Measurements from ENCODE around the gene ASH1L.
"Not testable (repeated sequence)": the region's sequence is repeated elsewhere in the genome, so short reads cannot be mapped to it uniquely, and the experiment has no call there.

ASH1L gene

DNA sequence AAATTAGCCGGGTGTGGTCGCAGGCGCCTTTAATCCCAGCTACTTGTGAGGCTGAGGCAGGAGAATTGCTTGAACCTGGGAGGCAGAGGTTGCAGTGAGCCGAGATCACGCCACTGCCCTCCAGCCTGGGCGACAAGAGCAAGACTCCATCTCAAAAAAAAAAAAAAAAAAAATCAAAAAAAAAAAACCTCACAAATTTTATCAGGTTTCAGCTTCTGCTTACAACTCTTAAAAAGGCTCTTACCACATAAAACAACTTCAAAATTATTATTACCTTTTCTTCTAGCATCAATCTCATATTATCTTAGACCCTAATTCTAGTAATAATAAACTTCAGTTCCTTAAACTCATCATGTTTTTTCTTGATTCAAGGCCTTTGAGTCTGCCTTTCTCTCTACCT is 120.2 kb downstream of the ASH1L start:
- DNase-seq (ENCODE audit: low read depth), result not testable (repeated sequence)

DNA sequence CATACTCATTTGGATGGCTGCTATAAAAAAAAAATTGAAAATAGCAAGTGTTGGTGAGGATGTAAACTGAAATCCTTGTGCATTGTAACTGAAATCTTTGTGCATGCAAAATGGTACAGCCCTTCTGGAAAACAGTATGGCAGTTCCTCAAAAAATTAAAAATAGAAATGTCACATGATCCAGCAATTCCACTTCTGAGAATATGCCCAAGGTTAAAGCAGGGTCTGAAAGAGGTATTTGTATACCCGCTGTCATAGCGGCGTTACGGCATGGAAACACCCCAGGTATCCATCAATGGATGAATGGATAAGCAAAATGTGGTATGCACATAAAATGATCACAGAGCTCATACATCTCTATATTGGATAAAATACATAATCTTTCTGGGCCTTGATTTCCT is 125.2 kb downstream of the ASH1L start:
- no peak for DNase-seq (ENCODE audit: low read depth)

DNA sequence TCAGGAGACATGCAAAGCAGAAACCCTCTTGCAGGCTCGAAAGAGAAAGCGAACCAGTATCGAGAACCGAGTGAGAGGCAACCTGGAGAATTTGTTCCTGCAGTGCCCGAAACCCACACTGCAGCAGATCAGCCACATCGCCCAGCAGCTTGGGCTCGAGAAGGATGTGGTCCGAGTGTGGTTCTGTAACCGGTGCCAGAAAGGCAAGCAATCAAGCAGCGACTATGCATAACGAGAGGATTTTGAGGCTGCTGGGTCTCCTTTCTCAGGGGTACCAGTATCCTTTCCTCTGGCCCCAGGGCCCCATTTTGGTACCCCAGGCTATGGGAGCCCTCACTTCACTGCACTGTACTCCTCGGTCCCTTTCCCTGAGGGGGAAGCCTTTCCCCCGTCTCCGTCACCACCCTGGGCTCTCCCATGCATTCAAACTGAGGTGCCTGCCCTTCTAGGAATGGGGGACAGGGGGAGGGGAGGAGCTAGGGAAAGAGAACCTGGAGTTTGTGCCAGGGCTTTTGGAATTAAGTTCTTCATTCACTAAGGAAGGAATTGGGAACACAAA is 128.7 kb downstream of the ASH1L start:
- not testable (repeated sequence) for DNase-seq (ENCODE audit: low read depth)

DNA sequence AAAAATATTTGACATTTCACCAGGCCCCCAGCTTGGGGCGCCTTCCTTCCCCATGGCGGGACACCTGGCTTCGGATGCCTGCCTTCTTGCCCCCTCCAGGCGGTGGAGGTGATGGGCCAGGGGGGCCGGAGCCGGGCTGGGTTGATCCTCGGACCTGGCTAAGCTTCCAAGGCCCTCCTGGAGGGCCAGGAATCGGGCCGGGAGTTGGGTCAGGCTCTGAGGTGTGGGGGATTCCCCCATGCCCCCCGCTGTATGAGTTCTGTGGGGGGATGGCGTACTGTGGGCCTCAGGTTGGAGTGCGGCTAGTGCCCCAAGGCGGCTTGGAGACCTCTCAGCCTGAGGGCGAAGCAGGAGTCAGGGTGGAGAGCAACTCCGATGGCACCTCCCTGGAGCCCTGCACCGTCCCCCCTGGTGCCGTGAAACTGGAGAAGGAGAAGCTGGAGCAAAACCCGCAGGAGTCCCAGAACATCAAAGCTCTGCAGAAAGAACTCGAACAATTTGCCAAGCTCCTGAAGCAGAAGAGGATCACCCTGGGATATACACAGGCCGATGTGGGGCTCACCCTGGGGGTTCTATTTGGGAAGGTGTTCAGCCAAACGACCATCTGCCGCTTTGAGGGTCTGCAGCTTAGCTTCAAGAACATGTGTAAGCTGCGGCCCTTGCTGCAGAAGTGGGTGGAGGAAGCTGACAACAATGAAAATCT is 129.3 kb downstream of the ASH1L start:
- DNase-seq (ENCODE audit: low read depth), result not testable (repeated sequence)

DNA sequence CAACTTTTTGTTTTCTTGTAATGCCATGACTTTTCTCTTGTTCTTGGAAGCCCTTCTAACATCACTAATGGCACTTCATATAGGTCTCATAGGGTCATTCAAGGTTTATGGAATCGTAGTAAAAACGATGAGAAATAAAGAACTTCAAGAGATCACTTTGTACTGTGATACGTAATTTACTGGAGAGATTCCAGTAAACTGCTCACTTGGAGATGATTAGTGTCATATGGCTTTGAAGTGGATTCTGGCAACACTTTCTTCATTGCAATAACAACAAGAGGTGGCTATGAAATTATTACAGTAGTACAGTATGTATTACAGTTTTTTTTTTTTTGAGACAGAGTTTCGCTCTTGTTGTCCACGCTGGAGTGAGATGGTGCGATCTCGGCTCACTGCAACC is 138.5 kb downstream of the ASH1L start:
- no peak for DNase-seq (ENCODE audit: low read depth)

DNA sequence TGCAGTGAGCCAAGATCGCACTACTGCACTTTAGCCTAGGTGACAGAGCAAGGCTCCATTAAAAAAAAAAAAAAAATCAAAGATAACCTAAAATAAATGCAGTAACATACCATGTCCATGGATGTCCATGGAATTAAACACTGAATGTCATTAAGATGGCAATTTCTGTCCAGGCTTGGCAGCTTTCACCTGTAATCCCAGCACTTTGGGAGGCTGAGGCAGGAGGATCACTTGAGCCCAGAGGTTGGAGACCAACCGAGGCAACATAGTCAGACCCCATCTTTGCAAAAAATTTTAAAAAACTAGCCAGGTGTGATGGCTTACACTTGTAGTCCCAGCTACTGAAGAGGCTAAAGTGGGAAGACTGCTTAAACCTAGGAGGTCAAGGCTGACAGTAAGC is 141.8 kb downstream of the ASH1L start:
- DNase-seq (ENCODE audit: low read depth), result no peak

DNA sequence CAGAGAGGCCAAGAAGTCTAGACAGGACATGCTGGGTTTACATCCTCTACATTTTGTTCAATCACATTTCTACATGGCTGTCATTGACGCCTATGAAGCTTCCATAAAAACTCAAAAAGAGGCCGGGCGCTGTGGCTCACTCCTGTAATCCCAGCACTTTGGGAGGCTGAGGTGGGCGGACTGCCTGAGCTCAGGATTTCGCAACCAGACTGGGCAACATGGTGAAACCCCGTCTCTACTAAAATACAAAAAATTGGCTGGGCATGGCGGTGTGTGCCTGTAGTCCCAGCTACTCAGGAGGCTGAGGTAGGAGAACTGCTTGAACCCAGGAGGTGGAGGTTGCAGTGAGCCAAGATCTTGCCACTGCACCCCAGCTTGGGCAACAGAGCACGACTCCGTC is 150.8 kb downstream of the ASH1L start:
- DNase-seq (ENCODE audit: low read depth), result not testable (repeated sequence)

DNA sequence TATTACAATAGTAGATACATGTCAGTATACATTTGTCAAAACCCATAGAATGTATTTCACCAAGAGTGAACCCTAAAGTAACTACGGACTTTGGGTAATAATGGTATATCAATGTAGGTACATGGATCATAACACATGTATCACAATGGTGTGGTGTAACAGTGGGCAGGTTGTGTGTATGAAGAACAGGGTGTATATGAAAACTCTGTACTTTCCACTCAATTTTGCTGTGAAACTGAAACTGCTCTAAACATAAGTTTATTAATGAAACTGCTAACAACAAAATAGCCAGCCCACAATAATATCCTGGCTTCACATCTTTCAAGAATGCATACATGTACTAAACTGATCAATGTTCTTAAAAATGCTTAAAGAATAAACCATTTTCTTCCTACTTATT is 151.7 kb downstream of the ASH1L start:
- no peak for DNase-seq (ENCODE audit: low read depth)

DNA sequence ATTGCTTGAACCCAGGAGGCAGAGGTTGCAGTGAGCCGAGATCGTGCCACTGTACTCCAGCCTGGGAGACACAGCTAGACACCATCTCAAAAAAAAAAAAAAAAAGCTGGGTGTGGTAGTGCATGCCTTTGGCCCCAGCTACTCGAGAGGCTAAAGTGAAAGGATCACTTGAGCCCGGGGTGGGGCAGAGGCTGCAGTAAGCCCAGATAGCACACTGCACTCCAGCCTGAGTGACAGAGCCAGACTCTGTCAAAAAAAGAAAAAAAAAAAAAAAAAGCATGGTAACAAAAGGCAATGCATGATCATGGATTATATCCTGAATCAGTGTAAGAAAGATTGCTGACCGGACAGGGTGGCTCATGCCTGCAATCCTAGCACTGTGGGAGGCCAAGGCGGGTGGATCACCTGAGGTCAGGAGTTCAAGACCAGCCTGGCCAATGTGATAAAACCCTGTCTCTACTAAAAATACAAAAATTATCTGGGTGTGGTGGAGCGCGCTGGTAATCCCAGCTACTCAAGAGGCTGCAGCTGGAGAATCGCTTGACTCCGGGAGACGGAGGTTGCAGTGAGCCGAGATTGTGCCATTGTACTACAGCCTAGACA is 165.6 kb downstream of the ASH1L start:
- DNase-seq (ENCODE audit: low read depth), result no peak

DNA sequence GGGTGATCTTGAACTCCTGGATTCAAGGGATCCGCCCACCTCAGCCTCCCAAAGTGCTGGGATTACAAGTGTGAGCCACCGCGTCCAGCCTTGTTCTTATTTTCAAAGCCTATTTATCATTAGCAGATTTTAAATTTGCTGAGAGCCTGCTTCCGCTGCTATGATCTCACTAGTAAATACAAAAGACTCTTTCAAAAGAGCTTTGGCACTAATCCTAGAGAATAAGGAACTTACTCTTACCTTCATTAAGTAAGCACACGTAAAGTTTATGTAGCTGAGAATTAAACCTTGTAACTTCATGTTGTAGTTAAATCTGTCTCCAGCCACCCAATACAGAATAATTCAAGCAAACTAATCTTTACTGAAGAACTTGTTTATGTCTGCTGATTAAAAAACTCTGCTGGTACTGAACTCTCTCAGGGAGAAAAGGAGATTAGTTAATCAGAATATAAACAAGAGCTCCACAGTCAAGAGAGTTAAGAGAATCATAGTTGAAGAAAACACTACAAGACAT is 169.6 kb downstream of the ASH1L start:
- DNase-seq (ENCODE audit: low read depth), result no peak

DNA sequence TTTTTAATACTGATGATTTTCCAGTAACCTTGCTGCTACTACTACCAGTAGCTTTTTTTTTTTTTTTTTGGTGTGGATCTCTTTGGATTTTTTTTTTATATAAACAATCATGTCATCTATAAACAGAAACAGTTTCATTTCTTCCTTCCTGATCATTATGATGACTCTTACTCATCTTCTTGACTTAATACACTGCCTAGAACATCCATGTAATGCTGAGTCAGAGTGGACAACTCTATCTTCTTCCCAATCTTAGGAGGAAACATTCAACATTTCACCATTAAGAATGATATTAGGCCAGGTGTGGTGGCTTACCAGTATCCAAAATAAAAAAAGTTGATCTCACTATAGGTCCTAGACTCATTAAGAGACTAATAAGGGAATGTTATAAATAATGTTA is 172.8 kb downstream of the ASH1L start:
- no peak for DNase-seq (ENCODE audit: low read depth)

DNA sequence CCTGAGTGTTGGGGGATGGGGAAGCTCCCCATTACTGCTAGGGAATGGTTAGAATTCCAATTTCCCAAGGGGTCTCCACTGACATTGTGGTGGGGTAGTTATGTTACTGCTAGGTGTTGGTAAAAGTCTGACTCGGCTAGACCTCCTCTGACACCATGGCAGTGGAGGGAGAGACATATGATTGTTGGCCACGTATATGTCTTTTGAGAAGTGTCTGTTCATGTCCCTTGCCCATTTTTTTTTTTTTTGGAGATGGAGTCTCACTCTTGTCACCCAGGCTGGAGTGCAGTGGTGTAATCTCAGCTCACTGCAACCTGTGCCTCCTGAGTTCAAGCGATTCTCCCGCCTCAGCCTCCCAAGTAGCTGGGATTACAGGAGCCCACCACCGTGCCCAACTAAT is 176.8 kb downstream of the ASH1L start:
- not testable (repeated sequence) for DNase-seq (ENCODE audit: low read depth)

DNA sequence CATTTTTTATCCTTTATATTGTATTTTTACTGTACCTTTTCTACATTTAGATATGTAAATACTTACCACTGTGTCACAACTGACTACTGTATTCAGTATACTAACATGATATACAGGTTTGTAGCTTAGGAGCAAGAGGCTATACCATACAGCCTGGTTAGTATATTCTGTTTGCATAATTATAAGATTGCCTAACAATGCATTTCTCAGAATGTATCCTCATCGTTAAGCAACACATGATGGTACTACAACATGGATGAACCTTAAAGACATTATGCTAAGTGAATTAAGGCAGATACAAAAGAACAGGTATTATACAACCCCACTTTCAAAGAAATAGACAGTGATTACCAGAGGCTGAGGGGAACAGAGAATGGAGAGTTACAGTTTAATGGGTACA is 179.2 kb downstream of the ASH1L start:
- no peak for DNase-seq (ENCODE audit: low read depth)

DNA sequence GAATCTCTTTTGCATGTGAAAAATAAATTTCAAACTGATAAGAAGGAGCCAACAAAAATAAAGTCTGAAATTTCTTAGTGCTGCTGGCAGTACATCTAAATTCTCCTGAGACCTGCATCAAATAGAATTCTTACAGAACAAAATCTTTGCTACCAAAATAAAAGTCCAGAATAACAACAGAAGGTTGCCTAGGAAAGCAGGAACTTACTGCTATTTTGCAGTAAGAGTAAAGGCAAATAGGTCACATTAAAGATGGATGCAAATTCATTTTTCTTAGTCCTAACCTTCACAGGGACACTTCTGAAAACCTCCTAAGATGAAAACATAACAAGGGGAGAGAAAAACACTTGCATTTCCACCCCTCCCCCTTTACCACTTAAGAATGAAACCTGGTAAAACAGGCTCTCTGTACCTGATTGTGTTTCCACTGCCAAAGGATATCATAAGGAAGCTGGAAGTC is 182.9 kb downstream of the ASH1L start:
- DNase-seq (ENCODE audit: low read depth), result no peak

DNA sequence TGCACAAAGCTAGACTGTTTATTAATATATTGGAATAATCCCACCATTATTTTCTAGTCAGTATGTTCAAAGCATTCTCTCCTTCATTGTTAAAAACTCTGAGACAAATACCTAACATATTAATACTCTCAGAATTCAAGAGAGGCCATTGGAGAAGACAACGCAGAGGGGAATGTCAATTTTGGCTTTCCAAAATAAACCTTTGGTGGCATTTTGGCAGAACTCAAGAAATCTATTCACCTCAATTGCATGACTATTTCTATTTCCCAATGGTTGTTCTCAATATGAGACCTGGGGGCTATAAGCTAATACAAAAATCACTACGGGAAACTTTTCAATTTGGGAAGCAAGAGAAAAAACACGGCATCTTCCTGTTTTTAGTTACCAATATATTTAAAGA is 183.4 kb downstream of the ASH1L start:
- no peak for DNase-seq (ENCODE audit: low read depth)

DNA sequence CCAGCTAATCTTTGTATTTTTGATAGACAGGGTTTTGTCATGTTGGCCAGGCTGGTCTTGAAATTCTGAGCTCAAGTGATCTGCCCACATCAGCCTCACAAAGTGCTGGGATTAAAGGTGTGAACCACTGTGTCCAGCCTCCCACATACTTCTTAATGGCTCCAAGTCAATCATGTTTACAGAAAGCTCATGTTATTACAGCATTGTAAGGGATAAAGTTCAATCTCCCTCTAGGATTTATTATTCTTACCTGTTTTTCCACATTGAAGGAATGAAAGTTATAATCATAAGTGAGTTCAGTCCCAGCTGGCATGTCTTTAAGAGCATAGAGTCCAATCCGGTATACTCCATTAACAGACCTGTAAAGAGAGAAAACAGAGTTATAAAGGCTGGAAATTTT is 202.6 kb downstream of the ASH1L start:
- no peak for DNase-seq (ENCODE audit: low read depth)

DNA sequence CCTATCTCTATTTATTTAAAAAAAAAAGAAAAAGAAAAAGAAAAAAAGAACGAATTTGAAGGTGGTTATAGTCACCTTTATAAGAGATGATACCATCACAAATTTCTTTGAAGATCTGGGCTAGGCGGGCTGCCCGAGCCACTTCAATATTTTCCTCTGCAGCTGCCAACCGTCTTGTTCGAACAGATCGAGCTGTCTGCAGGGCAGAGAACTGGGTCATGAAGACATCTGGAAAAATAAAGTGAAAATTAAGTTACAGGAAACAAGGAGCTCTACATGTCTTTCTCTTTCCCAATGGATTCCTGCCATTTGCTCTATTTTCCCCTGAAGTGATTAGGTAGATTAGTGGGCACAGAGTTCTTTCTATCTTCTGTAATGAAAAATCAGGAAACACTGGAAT is 210.0 kb downstream of the ASH1L start:
- DNase-seq (ENCODE audit: low read depth), result no peak

DNA sequence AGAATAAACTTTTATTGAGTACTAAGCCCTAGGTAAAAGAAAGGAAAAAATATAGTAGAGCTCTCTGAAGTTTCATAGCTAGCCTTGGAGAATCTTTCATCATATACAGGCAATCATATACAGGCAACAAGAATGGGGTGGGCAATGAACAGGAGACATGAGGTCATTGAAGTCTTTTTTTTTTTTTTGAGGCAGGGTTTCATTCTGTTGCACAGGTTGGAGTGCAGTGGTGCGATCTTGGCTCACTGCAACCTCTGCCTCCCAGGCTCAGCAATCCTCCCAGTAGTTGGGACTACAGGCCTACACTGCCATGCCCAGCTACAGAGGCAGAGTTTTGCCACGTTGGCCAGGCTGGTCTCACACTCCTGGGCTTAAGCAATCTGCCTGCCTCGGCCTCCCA is 219.8 kb downstream of the ASH1L start:
- no peak for DNase-seq (ENCODE audit: low read depth)

DNA sequence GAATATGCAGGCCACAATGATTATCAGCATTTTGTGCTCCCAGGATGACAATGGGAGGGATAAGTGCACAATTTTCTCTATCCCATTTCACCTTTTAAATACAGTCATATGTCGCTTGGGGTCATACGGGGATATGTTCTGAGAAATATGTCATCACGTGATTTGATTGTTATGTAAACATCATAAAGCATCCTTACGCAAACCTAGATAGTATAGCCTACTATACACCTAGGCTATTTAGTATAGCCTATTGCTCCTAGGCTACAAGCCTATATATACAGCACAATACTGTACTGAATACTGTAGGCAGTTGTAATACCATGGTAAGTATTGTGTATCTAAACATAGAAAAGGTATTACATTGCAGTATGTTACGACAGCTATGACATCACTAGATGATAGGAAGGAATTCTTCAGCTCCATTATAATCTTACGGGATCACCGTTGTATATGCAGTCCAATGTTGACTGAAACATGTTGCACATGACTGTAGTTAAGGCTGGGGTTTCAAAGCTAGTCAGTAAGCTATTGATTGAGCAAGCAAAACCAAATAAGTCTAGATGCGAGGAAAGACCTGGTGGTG is 223.0 kb downstream of the ASH1L start:
- no peak for DNase-seq (ENCODE audit: low read depth)

DNA sequence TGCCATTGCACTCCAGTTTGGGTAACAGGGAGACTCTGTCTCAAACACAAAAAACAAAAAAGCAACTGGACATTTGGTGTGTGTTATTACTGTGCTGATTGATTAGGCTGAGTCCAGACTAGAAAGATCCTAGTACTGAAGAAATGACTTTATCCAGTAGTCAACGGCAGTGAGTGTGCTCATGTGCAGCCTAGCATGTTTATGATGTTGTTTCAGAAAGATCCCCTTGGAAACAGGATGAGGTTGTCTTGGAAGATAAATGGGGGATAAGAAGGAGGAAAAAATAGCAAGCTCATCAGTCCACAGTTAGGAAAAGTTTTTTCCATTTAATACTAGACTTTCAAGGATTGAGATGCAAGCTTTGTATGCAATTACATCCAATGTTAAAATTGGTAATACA is 227.6 kb downstream of the ASH1L start:
- no peak for DNase-seq (ENCODE audit: low read depth)

DNA sequence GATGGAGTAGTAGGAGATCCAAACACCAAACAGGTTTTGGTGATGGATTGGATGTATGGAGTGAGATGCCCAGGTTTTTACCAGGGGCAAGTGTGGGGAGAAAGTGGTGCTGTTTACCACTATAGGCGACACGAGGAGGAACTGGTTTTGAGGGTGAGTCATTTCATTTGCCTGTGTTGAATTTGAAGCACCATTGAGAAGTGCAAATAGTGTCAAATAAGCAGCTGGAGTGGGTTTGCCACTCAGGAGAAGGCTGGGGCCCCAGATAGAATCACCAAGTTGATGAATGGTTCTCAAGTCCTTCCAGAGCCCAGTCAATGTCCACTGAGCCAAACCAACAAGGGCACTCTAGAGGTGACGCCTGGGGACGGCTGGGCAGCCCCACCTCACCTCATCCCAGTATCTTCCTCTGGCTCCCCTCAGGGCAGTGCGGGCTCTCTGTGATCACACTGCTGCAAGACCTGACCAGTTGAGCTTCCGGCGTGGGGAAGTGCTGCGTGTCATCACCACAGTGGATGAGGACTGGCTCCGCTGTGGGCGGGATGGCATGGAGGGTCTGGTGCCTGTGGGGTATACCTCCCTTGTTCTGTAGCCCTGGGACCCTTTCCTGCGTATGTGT is 232.5 kb downstream of the ASH1L start:
- DNase-seq (ENCODE audit: low read depth), result no peak

DNA sequence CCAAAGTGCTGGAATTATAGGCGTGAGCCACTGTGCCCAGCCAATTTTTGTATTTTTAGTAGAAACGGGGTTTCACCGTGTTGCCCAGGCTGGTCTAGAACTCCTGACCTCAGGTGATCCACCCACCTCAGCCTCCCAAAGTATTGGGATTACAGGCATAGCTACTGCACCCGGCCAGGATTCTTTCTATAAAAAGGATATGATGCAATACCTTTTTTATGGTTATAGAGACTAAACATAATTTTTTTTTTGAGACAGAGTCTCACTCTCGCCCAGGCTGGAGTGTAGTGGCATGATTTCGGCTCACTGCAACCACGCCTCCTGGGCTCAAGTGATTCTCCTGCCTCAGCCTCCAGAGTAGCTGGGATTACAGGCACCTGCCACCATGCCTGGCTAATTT is 233.7 kb downstream of the ASH1L start:
- DNase-seq (ENCODE audit: low read depth), result not testable (repeated sequence)

DNA sequence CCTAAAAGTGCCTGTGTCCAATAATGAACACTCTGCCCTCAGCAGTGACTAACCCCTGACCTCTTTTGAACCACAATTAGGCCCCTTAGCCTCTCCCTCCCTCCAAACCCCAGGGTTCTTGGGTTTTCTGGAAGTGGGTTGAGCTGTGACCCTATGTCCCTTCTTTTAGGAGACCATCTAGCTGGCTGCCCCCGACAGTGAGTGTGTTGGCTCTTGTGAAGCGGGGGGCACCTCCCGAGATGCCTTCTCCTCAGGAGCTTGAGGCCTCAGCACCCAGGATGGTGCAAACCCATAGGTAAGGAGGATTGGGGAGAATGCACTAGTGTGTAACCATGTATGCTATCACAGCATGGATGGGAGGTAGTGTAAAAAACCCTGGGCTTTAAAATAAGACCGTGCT is 234.6 kb downstream of the ASH1L start:
- no peak for DNase-seq (ENCODE audit: low read depth)
